GM23248 (cell line): Measurements from ENCODE around the gene LAMTOR1.

Experiments used
- EZH2 ChIP-seq: fragments of 200-600 bp; sonication (generic); IDR thresholded peaks from 2 replicates; pipeline ENCODE4 v1.6.1; 2018; ENCODE audit warnings: antibody characterized with exemption, mild to moderate bottlenecking; ENCODE audit not compliant: insufficient read depth, poor library complexity, severe bottlenecking
- EZH2phosphoT487 ChIP-seq: fragments of 200-600 bp; sonication (generic); IDR thresholded peaks from 2 replicates; pipeline ENCODE4 v1.6.1; 2018; ENCODE audit warnings: antibody characterized with exemption, moderate library complexity, mild to moderate bottlenecking, low read depth; ENCODE audit not compliant: insufficient read depth

DNA sequence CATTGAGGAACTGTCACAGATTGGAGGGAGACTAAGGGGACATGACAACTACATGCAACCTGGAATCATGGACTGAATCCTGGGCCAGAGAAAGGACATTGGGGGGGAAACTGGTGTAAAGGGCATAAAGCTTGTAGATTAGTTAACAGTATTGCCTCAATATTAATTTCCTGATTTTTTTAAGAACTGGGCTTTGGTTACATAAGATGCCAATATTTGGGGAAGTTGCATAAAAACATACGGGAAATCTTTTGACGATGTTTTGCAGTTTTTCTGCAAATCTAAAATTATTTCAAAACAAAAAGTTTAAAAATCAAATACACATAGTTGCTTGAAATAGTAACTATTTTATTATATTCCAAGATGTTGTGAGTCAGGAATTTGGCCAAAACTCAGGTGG, 29.5 kb upstream of the LAMTOR1 start:
- TF ChIP-seq EZH2 (no peak), EZH2phosphoT487 (no peak)
